ENCODE data around the gene CD209. TPM values are rescaled to one million over a fixed set of nuclear protein-coding genes. Genes with fewer than 3 reads are reported as not detected.

The CD209 gene
- total and polyA plus RNA-seq, 2 donors (not counting 1 experiment from before 2014, with no cell fraction given) = not detected

GRCh38 chr19:7697721-7698287, 49.5 kb downstream of the CD209 start:
- Histone ChIP-seq H3K27me3 (ENCODE audit: control insufficient read depth, insufficient read depth, low read length) (no peaks in the 10 kb centered on the region), H3K4me2 (ENCODE audit: extremely low read depth, insufficient read depth, low read length) (no peak overlapping the region), H3K36me3 (ENCODE audit: control insufficient read depth, insufficient read depth, low read length) (no peaks in the 10 kb centered on the region), H3K9ac (ENCODE audit: insufficient read depth, low read length) (no peak overlapping the region), H3K4me3 (replicated peaks in 1 of 4; ENCODE audit: control extremely low read depth in 1 of 4, insufficient read depth in 1 of 4, low read depth in 3 of 4, low read length in 4 of 4) (no peak overlapping the region), H3K27ac (ENCODE audit: insufficient read depth, low read length) (no peak overlapping the region), H2AFZ (ENCODE audit: low read length) (no peak overlapping the region), H3K4me1 (ENCODE audit: control insufficient read depth, extremely low read depth, insufficient read depth, low read length) (no peaks in the 10 kb centered on the region), H4K20me1 (ENCODE audit: control insufficient read depth, extremely low read depth, insufficient read depth, low read length) (no peaks in the 10 kb centered on the region), H3K79me2 (ENCODE audit: control insufficient read depth, insufficient read depth, low read length) (no peaks in the 10 kb centered on the region), H3K9me3 (ENCODE audit: control insufficient read depth, insufficient read depth, low read depth, low read length) (no peaks in the 10 kb centered on the region)
- TF ChIP-seq EZH2 (IDR thresholded peaks at IDR 0.05; ENCODE audit: low read length, missing control alignments) = no peak
- no peak for TF ChIP-seq CTCF (conservative IDR thresholded peaks at IDR 0.05 in 1 of 2, IDR thresholded peaks at IDR 0.05 in 1 of 2; ENCODE audit: low read depth in 1 of 2, low read length in 2 of 2)
- no peak for DNase-seq (ENCODE audit: low read depth in 2 of 2)

GRCh38 chr19:7694499-7694898, 52.8 kb downstream of the CD209 start:
- Histone ChIP-seq H3K27ac (ENCODE audit: insufficient read depth, low read length) (no peak overlapping the region), H3K36me3 (ENCODE audit: control insufficient read depth, insufficient read depth, low read length) (no peaks in the 10 kb centered on the region), H4K20me1 (ENCODE audit: control insufficient read depth, extremely low read depth, insufficient read depth, low read length) (no peaks in the 10 kb centered on the region), H3K9me3 (ENCODE audit: control insufficient read depth, insufficient read depth, low read depth, low read length) (no peaks in the 10 kb centered on the region), H3K4me1 (ENCODE audit: control insufficient read depth, extremely low read depth, insufficient read depth, low read length) (no peaks in the 10 kb centered on the region), H3K4me3 (replicated peaks in 1 of 4; ENCODE audit: control extremely low read depth in 1 of 4, insufficient read depth in 1 of 4, low read depth in 3 of 4, low read length in 4 of 4) (no peak overlapping the region), H3K4me2 (ENCODE audit: extremely low read depth, insufficient read depth, low read length) (no peak overlapping the region), H3K27me3 (ENCODE audit: control insufficient read depth, insufficient read depth, low read length) (no peaks in the 10 kb centered on the region), H3K9ac (ENCODE audit: insufficient read depth, low read length) (no peak overlapping the region), H3K79me2 (ENCODE audit: control insufficient read depth, insufficient read depth, low read length) (no peaks in the 10 kb centered on the region), H2AFZ (ENCODE audit: low read length) (no peak overlapping the region)
- no peak for TF ChIP-seq CTCF (conservative IDR thresholded peaks at IDR 0.05 in 1 of 2, IDR thresholded peaks at IDR 0.05 in 1 of 2; ENCODE audit: low read depth in 1 of 2, low read length in 2 of 2)
- TF ChIP-seq EZH2 (IDR thresholded peaks at IDR 0.05; ENCODE audit: low read length, missing control alignments) = no peak
- DNase-seq (ENCODE audit: low read depth in 2 of 2) = no peak

- no peaks in the 10 kb centered on the region for H4K20me1 ChIP-seq (ENCODE audit: control insufficient read depth, extremely low read depth, insufficient read depth, low read length)
- H3K4me2 ChIP-seq (ENCODE audit: extremely low read depth, insufficient read depth, low read length) = no peak overlapping the region
- no peaks in the 10 kb centered on the region for H3K9me3 ChIP-seq (ENCODE audit: control insufficient read depth, insufficient read depth, low read depth, low read length)
- no peaks in the 10 kb centered on the region for H3K4me1 ChIP-seq (ENCODE audit: control insufficient read depth, extremely low read depth, insufficient read depth, low read length)
- H3K27ac ChIP-seq (ENCODE audit: insufficient read depth, low read length) = no peak overlapping the region
- H3K27me3 ChIP-seq (ENCODE audit: control insufficient read depth, insufficient read depth, low read length) = no peaks in the 10 kb centered on the region
- no peak for TF ChIP-seq EZH2 (IDR thresholded peaks at IDR 0.05; ENCODE audit: low read length, missing control alignments)
- DNase-seq (ENCODE audit: low read depth in 2 of 2) = no peak
- H3K36me3 ChIP-seq (ENCODE audit: control insufficient read depth, insufficient read depth, low read length) = no peaks in the 10 kb centered on the region
- H3K9ac ChIP-seq (ENCODE audit: insufficient read depth, low read length) = no peak overlapping the region
- H3K4me3 ChIP-seq (replicated peaks in 1 of 4; ENCODE audit: control extremely low read depth in 1 of 4, insufficient read depth in 1 of 4, low read depth in 3 of 4, low read length in 4 of 4) = no peak overlapping the region
- no peaks in the 10 kb centered on the region for H3K79me2 ChIP-seq (ENCODE audit: control insufficient read depth, insufficient read depth, low read length)
- H2AFZ ChIP-seq (ENCODE audit: low read length) = no peak overlapping the region
Measured at GRCh38 chr19:7692417-7693088, 54.8 kb downstream of the CD209 start.

All from fibroblast of lung (primary cell).